Left ventricle myocardium inferior (tissue), 1 donor: ENCODE data around the gene ETNK2. TPM values are rescaled to one million over a fixed set of nuclear protein-coding genes. Genes with fewer than 3 reads are reported as not detected.

Experiments used
- DNase-seq: peaks from one replicate; pipeline ENCODE4 v3.0.0-alpha.2; 2020
- H3K27ac ChIP-seq: fragments of 200-600 bp; replicated peaks from 2 replicates; pipeline ENCODE4 v1.8.0; 2021
- H3K27me3 ChIP-seq: fragments of 200-600 bp; 2 replicates; pipeline ENCODE4 v1.8.0; 2021; ENCODE audit warnings: low read depth
- H3K36me3 ChIP-seq: fragments of 200-600 bp; 2 replicates; pipeline ENCODE4 v1.8.0; 2021
- H3K4me1 ChIP-seq: fragments of 200-600 bp; 2 replicates; pipeline ENCODE4 v1.8.0; 2021
- H3K4me3 ChIP-seq: fragments of 200-600 bp; 2 replicates; pipeline ENCODE4 v1.8.0; 2021; ENCODE audit warnings: mild to moderate bottlenecking, moderate library complexity
- H3K9me3 ChIP-seq: fragments of 200-600 bp; replicated peaks from 2 replicates; pipeline ENCODE4 v1.8.0; 2021
- intact Hi-C: fragments of 100-400 bp; cut with micrococcal nuclease; formaldehyde crosslinking; loops from one replicate; pipeline ENCODE4 v1.11.0; 2022
- total RNA-seq: library from RNA; stranded (reverse); fragmentation: NEBNext Ultra II Directional; extraction: Animal tissue kit (Norgen Biotek cat#: 25700); gene quantifications from one replicate; pipeline ENCODE4 v1.2.1, GENCODE V29; 2021
- TF ChIP-seq, protein P1 (sequence below): fragments of 200-600 bp; IDR thresholded peaks from 2 replicates; pipeline ENCODE4 v1.8.0; 2021; ENCODE audit warnings: antibody characterized with exemption, mild to moderate bottlenecking, borderline replicate concordance
- donor health status: DM: no; HTN: yes; CAD: no; lungs with severe emphysema.

ETNK2 gene
- total RNA-seq, 1 donor from 2014 or later, result 4.4 TPM

DNA sequence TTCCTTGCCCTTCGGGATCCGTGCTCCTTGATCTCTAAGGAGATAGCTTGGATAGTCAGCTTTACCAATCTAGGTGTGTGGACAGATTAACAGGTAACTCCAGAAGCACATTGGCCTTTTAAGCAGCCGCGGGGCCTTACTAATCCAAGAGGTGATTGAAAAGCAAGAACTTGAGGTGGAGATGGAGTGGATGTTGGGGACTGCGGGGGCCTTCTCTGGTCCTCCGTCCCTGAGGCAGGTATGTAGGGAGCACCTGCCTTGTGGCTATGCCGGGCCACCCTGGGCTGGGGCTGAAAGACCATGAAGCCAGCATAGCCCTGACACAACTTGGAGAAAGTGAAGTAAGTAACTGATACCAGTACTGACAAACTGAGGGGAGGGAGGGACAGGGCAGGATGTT is 68.4 kb downstream of the ETNK2 start:
- H3K4me1 ChIP-seq, result peaks cover 100% of the 10 kb centered on the region
- intact Hi-C loops, result no loop called here

DNA sequence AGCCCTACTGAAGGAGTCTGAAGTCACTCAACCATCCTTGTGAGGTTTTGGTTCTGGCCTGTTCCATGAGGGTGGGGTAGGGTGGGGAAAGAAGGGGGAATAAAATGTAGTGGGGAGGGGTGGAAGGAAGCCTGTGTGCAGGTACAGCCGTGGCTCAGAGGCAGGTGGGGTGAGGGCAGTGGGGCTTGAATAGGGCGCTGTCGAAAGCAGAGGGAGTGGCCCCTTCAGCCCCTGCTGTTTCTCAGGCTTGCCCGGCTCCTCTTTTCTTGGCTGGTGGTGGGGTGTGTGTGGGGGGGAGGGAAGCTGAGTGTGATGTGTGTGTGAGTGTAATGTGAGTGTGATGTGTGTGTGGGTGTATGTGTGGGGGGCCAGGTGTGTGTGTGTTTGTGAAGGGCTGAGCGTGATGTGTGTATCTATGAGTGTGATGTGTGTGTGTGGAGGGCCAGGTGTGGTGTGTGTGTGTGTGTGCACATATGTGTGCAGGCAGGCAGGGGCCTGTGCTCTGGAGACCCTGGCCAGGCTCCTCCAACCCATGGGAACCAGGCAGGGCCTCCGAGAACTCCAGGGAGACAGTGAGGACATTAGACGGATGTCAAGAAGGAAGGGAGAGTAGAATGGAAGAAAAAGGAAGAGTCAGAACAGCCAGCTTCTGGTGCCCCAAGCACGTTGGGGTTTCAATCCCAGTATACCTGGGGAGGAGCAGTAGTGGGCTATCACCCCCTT is 69.9 kb downstream of the ETNK2 start:
- H3K27me3 ChIP-seq, result no peaks in the 10 kb centered on the region
- H3K9me3 ChIP-seq, result no peaks in the 10 kb centered on the region
- H3K4me1 ChIP-seq, result peaks cover 100% of the 10 kb centered on the region
- no peaks in the 10 kb centered on the region for H3K36me3 ChIP-seq
- intact Hi-C loops, result no loop called here
- TF ChIP-seq, protein P1, sequence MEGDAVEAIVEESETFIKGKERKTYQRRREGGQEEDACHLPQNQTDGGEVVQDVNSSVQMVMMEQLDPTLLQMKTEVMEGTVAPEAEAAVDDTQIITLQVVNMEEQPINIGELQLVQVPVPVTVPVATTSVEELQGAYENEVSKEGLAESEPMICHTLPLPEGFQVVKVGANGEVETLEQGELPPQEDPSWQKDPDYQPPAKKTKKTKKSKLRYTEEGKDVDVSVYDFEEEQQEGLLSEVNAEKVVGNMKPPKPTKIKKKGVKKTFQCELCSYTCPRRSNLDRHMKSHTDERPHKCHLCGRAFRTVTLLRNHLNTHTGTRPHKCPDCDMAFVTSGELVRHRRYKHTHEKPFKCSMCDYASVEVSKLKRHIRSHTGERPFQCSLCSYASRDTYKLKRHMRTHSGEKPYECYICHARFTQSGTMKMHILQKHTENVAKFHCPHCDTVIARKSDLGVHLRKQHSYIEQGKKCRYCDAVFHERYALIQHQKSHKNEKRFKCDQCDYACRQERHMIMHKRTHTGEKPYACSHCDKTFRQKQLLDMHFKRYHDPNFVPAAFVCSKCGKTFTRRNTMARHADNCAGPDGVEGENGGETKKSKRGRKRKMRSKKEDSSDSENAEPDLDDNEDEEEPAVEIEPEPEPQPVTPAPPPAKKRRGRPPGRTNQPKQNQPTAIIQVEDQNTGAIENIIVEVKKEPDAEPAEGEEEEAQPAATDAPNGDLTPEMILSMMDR, result no peak
- no peak for DNase-seq
- no peak overlapping the region for H3K4me3 ChIP-seq
- peak overlapping the region; percentile 67 for H3K27ac ChIP-seq

More for the DNA sequence above, 68.4 kb downstream of the ETNK2 start:
- no peak for DNase-seq
- TF ChIP-seq, protein P1, result no peak
- H3K9me3 ChIP-seq, result no peaks in the 10 kb centered on the region
- peak overlapping the region; percentile 67 for H3K27ac ChIP-seq
- H3K27me3 ChIP-seq, result no peaks in the 10 kb centered on the region
- no peaks in the 10 kb centered on the region for H3K36me3 ChIP-seq
- no peak overlapping the region for H3K4me3 ChIP-seq

DNA sequence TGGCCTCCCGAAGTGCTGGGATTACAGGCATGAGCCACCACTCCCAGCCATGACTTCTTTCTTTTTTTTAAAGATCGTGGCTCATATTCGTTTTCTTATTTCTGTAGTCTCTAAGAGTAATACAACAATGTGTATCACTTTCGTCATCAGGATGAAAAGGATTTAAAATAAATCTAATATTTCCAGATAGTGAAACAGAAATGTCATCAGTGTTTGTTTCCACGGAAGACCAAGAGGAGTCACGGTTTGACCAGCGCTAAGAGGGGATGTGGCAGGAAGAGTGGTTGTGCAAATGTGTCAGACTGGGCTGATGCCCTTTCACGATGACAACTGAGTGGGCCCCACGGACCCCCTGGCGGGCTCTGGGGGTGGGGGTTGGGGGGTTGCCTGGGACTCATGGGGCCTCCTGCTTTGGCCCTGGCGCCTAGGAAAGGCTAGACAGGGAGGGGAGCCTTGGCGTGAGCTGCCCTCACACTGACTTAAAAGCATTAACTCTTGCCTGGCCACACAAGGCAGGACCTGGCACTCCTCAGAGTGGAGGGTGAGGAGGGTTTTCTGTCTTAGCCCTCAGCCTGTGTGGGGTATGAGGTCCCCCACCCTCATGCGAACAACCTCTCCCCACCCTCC is 70.6 kb downstream of the ETNK2 start:
- no peaks in the 10 kb centered on the region for H3K9me3 ChIP-seq
- peak overlapping the region; percentile 67 for H3K27ac ChIP-seq
- peaks cover 100% of the 10 kb centered on the region for H3K4me1 ChIP-seq
- TF ChIP-seq, protein P1, result no peak
- DNase-seq, result no peak
- H3K4me3 ChIP-seq, result no peak overlapping the region
- no peaks in the 10 kb centered on the region for H3K27me3 ChIP-seq
- intact Hi-C loops, result no loop called here
- no peaks in the 10 kb centered on the region for H3K36me3 ChIP-seq

Other genes starting within 250 kb of the ETNK2 start
- 13.1 TPM for gene SOX13, start 78.9 kb downstream of the ETNK2 start, total RNA-seq
- not detected for gene REN, start 14.3 kb upstream of the ETNK2 start, total RNA-seq
- gene KISS1, start 44.4 kb upstream of the ETNK2 start, total RNA-seq, result not detected
- not detected for gene GOLT1A, start 61.9 kb upstream of the ETNK2 start, total RNA-seq
- 28.8 TPM for gene PLEKHA6, start 207.9 kb upstream of the ETNK2 start, total RNA-seq